Neural cell (in vitro differentiated cells): Measurements from ENCODE around the gene EYS. TPM values are rescaled to one million over a fixed set of nuclear protein-coding genes. Genes with fewer than 3 reads are reported as not detected.
A peak's percentile ranks its signal among the peaks of the same experiment; 100 is the strongest.

ENCODE experiments used
- H2AFZ ChIP-seq: fragments of 200-600, 300-800 bp; sonication (generic), shearing (Covaris generic); 2 replicates; pipeline ENCODE4 v1.6.0; 2014; ENCODE audit warnings: low read depth, mild to moderate bottlenecking, antibody characterized with exemption, low read length, moderate library complexity
- H3F3A ChIP-seq: fragments of 200-600 bp; shearing (Covaris generic); 2 replicates; pipeline ENCODE4 v1.6.1; 2016; ENCODE audit warnings: mild to moderate bottlenecking, moderate library complexity, mixed read lengths, antibody characterized with exemption, low read length; ENCODE audit not compliant: insufficient read depth, poor library complexity, severe bottlenecking
- H3K27ac ChIP-seq: fragments of 200-600, 300-800 bp; sonication (generic), shearing (Covaris generic); 2 replicates; pipeline ENCODE4 v1.5.1; 2014; ENCODE audit warnings: mild to moderate bottlenecking, low read length, moderate library complexity
- H3K27me3 ChIP-seq: fragments of 300-800, 200-600 bp; sonication (generic), shearing (Covaris generic); 2 replicates; pipeline ENCODE4 v1.6.0; 2014; ENCODE audit warnings: mild to moderate bottlenecking, low read depth, low read length, moderate library complexity; ENCODE audit not compliant: insufficient read depth
- H3K36me3 ChIP-seq: fragments of 300-800, 200-600 bp; sonication (generic), shearing (Covaris generic); 2 replicates; pipeline ENCODE4 v1.5.1; 2014; ENCODE audit warnings: mild to moderate bottlenecking, antibody characterized with exemption, low read length, moderate library complexity; ENCODE audit not compliant: insufficient read depth
- H3K4me2 ChIP-seq: fragments of 300-800, 200-600 bp; sonication (generic), shearing (Covaris generic); 2 replicates; pipeline ENCODE4 v1.6.0; 2014; ENCODE audit warnings: mild to moderate bottlenecking, low read length
- H3K4me3 ChIP-seq: fragments of 300-800, 200-600 bp; sonication (generic), shearing (Covaris generic); 2 replicates; pipeline ENCODE4 v1.5.1; 2014; ENCODE audit warnings: mild to moderate bottlenecking, low read length, moderate library complexity
- H3K79me2 ChIP-seq: fragments of 200-600 bp; shearing (Covaris generic); replicated peaks from 2 replicates; pipeline ENCODE4 v1.6.0; 2014; ENCODE audit warnings: mild to moderate bottlenecking, low read length, moderate library complexity; ENCODE audit not compliant: insufficient read depth
- H3K9ac ChIP-seq: fragments of 300-800, 200-600 bp; sonication (generic), shearing (Covaris generic); 2 replicates; pipeline ENCODE4 v1.6.1; 2016; ENCODE audit warnings: mild to moderate bottlenecking, low read length, mixed read lengths
- H3K9me2 ChIP-seq: fragments of 200-600 bp; shearing (Covaris generic); 2 replicates; pipeline ENCODE4 v1.6.1; 2016; ENCODE audit warnings: mild to moderate bottlenecking, low read length, mixed read lengths; ENCODE audit not compliant: insufficient read depth
- H3K9me3 ChIP-seq: fragments of 200-600, 300-800 bp; sonication (generic), shearing (Covaris generic); 2 replicates; pipeline ENCODE4 v1.6.1; 2016; ENCODE audit warnings: mild to moderate bottlenecking, mixed run types, low read length, moderate library complexity, mixed read lengths
- H4K20me1 ChIP-seq: fragments of 200-600 bp; shearing (Covaris generic); 2 replicates; pipeline ENCODE4 v1.6.1; 2016; ENCODE audit warnings: mild to moderate bottlenecking, mixed run types; ENCODE audit not compliant: insufficient read depth
- EP300 ChIP-seq: fragments of 450-650 bp; conservative IDR thresholded peaks from 2 replicates; pipeline ENCODE4 v1.6.1; 2014; ENCODE audit warnings: antibody characterized with exemption, mild to moderate bottlenecking, moderate library complexity; ENCODE audit not compliant: poor library complexity, severe bottlenecking
- EZH2 ChIP-seq: fragments of 200-600, 300-800 bp; shearing (Covaris generic), sonication (generic); IDR thresholded peaks from 2 replicates; pipeline ENCODE4 v1.6.1; 2014; ENCODE audit warnings: antibody characterized with exemption, low read length, borderline replicate concordance, mild to moderate bottlenecking; ENCODE audit not compliant: insufficient read depth, poor library complexity, severe bottlenecking
- MXI1 ChIP-seq: fragments of 450-650 bp; conservative IDR thresholded peaks from 2 replicates; pipeline ENCODE4 v1.6.1; 2014; ENCODE audit warnings: antibody characterized with exemption, mild to moderate bottlenecking; ENCODE audit not compliant: poor library complexity, severe bottlenecking
- POLR2AphosphoS5 ChIP-seq: IDR thresholded peaks from 2 replicates; pipeline ENCODE4 v1.6.1; 2012
- RAD21 ChIP-seq: fragments of 450-650 bp; conservative IDR thresholded peaks from 2 replicates; pipeline ENCODE4 v1.6.1; 2014; ENCODE audit warnings: antibody characterized with exemption, mild to moderate bottlenecking, moderate library complexity
- TAF1 ChIP-seq: IDR thresholded peaks from 2 replicates; pipeline ENCODE4 v1.6.1; 2012; ENCODE audit warnings: low read depth
- polyA plus RNA-seq: library from polyadenylated mRNA; depleted of rRNA; stranded (reverse); fragments of >200 nt; gene quantifications from 2 replicates; pipeline ENCODE4 v1.2.3, GENCODE V29; 2014
- TF ChIP-seq, protein P1 (sequence below): fragments of 450-650 bp; IDR thresholded peaks from 2 replicates; pipeline ENCODE4 v1.5.1; 2014; ENCODE audit warnings: antibody characterized with exemption, mild to moderate bottlenecking, moderate library complexity; ENCODE audit not compliant: poor library complexity, severe bottlenecking
- TF ChIP-seq, protein P2 (sequence below): IDR thresholded peaks from 2 replicates; pipeline ENCODE4 v1.6.1; 2012; ENCODE audit warnings: borderline replicate concordance

The EYS gene
- polyA plus RNA-seq, 1 donor from 2014 or later: 0.38 TPM

DNA sequence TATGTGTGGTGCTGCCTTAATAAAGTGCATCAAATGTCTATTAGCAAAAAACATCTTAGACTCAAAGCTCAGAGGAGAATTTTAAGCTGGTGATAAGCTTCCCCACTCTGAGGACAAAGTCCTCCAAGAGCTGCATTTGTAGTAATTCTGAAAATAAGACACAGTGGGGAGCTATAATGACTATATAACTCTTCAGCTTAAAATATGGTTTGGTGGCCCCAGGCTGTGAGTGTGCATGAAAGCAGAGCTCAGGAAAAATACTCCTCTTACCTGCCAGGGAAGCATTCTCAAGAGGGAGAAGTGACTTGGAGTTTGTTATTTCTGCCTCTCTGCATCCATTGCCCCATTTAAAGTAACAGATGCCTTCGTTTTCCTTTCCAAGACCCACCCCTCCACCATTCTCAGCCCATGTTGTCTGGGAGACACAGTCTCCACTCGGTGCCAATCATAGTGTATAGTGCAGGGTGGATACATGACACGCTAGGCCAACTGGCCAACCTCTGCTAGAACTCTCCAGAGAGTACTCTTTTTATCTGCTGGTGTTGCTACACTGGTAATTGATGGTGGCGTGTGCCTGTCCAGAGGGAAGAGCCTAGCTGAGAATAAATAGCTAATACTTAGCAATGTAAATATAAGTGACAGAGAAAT, 1842.2 kb downstream of the EYS start:
- Histone ChIP-seq H3K9ac (no peak overlapping the region), H3K79me2 (no peaks in the 10 kb centered on the region), H3K9me3 (no peaks in the 10 kb centered on the region), H4K20me1 (no peaks in the 10 kb centered on the region), H2AFZ (no peak overlapping the region), H3K36me3 (no peaks in the 10 kb centered on the region), H3K27me3 (no peaks in the 10 kb centered on the region), H3K4me3 (no peak overlapping the region), H3K27ac (no peak overlapping the region), H3F3A (no peaks in the 10 kb centered on the region), H3K9me2 (no peaks in the 10 kb centered on the region), H3K4me2 (no peak overlapping the region)
- TF ChIP-seq POLR2AphosphoS5: peak; percentile 75
- TF ChIP-seq, protein P1, sequence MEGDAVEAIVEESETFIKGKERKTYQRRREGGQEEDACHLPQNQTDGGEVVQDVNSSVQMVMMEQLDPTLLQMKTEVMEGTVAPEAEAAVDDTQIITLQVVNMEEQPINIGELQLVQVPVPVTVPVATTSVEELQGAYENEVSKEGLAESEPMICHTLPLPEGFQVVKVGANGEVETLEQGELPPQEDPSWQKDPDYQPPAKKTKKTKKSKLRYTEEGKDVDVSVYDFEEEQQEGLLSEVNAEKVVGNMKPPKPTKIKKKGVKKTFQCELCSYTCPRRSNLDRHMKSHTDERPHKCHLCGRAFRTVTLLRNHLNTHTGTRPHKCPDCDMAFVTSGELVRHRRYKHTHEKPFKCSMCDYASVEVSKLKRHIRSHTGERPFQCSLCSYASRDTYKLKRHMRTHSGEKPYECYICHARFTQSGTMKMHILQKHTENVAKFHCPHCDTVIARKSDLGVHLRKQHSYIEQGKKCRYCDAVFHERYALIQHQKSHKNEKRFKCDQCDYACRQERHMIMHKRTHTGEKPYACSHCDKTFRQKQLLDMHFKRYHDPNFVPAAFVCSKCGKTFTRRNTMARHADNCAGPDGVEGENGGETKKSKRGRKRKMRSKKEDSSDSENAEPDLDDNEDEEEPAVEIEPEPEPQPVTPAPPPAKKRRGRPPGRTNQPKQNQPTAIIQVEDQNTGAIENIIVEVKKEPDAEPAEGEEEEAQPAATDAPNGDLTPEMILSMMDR: no peak

DNA sequence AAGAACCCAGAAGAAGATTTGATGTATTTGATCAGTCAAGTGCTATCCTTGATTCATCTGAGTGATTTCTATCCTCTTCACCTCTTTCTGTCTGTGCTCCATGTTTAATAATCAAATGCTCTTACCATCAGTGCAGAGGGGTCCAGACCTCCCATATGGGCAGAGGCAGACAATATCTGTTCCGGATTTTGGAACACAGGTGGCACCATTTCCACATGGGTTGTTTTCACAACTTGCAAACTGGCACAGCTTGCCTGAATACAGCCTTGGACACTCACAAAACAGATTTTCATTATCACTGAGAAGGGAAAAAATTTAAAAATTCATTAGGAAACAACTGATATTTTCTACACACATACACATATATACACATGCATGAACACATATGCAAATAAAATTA, 1843.0 kb downstream of the EYS start:
- no peaks in the 10 kb centered on the region for H3F3A ChIP-seq
- H2AFZ ChIP-seq: no peak overlapping the region
- no peaks in the 10 kb centered on the region for H3K9me2 ChIP-seq
- H3K9me3 ChIP-seq: no peaks in the 10 kb centered on the region
- H3K4me3 ChIP-seq: no peak overlapping the region
- H3K27me3 ChIP-seq: no peaks in the 10 kb centered on the region
- TF ChIP-seq, protein P2, sequence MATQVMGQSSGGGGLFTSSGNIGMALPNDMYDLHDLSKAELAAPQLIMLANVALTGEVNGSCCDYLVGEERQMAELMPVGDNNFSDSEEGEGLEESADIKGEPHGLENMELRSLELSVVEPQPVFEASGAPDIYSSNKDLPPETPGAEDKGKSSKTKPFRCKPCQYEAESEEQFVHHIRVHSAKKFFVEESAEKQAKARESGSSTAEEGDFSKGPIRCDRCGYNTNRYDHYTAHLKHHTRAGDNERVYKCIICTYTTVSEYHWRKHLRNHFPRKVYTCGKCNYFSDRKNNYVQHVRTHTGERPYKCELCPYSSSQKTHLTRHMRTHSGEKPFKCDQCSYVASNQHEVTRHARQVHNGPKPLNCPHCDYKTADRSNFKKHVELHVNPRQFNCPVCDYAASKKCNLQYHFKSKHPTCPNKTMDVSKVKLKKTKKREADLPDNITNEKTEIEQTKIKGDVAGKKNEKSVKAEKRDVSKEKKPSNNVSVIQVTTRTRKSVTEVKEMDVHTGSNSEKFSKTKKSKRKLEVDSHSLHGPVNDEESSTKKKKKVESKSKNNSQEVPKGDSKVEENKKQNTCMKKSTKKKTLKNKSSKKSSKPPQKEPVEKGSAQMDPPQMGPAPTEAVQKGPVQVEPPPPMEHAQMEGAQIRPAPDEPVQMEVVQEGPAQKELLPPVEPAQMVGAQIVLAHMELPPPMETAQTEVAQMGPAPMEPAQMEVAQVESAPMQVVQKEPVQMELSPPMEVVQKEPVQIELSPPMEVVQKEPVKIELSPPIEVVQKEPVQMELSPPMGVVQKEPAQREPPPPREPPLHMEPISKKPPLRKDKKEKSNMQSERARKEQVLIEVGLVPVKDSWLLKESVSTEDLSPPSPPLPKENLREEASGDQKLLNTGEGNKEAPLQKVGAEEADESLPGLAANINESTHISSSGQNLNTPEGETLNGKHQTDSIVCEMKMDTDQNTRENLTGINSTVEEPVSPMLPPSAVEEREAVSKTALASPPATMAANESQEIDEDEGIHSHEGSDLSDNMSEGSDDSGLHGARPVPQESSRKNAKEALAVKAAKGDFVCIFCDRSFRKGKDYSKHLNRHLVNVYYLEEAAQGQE: no peak
- TF ChIP-seq EZH2 (no peak), RAD21 (no peak), TAF1 (no peak), POLR2AphosphoS5 (no peak), EP300 (no peak), MXI1 (no peak)
- no peaks in the 10 kb centered on the region for H3K36me3 ChIP-seq
- no peak overlapping the region for H3K4me2 ChIP-seq
- no peaks in the 10 kb centered on the region for H4K20me1 ChIP-seq
- no peak overlapping the region for H3K9ac ChIP-seq
- H3K79me2 ChIP-seq: no peaks in the 10 kb centered on the region
- H3K27ac ChIP-seq: no peak overlapping the region
